Panc1 (cell line): ENCODE data around the gene TRAPPC10.
"Not testable (repeated sequence)": the region's sequence is repeated elsewhere in the genome, so short reads cannot be mapped to it uniquely, and the experiment has no call there.

Experiments used
- TF ChIP-seq, protein P1 (sequence below), 2 experiments: IDR thresholded peaks; 2 replicates each; pipeline ENCODE4 v1.6.1; 2011 to 2012; ENCODE audit warnings: low read depth in 2 of 2, control low read depth in 1 of 2, low read length in 1 of 2, mild to moderate bottlenecking in 1 of 2, moderate library complexity in 1 of 2; ENCODE audit not compliant: insufficient read depth in 1 of 2
- TF ChIP-seq, protein P2 (sequence below): fragments of 450-650 bp; IDR thresholded peaks from 2 replicates; pipeline ENCODE4 v1.5.1; 2017; ENCODE audit warnings: mild to moderate bottlenecking

DNA sequence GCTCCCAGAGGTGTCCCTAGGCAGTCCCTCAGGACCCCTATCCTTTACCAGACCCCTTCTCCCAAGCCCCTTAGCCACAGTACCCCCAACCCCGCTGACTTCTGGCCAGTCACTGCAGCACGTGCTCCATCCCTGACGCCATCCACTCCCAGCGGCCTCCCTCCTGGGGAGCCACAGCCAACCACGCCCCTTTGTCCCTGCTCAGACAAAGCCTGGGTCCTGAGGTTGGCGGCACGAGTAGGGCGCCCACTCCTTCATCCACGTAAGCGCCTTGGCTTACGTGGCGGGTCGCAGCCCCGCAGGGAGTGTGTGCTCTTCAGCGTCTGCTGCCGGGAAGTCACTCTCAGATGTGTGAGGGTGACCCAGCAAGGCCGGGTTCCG lies 128.4 kb downstream of the TRAPPC10 start:
- TF ChIP-seq, protein P1, sequence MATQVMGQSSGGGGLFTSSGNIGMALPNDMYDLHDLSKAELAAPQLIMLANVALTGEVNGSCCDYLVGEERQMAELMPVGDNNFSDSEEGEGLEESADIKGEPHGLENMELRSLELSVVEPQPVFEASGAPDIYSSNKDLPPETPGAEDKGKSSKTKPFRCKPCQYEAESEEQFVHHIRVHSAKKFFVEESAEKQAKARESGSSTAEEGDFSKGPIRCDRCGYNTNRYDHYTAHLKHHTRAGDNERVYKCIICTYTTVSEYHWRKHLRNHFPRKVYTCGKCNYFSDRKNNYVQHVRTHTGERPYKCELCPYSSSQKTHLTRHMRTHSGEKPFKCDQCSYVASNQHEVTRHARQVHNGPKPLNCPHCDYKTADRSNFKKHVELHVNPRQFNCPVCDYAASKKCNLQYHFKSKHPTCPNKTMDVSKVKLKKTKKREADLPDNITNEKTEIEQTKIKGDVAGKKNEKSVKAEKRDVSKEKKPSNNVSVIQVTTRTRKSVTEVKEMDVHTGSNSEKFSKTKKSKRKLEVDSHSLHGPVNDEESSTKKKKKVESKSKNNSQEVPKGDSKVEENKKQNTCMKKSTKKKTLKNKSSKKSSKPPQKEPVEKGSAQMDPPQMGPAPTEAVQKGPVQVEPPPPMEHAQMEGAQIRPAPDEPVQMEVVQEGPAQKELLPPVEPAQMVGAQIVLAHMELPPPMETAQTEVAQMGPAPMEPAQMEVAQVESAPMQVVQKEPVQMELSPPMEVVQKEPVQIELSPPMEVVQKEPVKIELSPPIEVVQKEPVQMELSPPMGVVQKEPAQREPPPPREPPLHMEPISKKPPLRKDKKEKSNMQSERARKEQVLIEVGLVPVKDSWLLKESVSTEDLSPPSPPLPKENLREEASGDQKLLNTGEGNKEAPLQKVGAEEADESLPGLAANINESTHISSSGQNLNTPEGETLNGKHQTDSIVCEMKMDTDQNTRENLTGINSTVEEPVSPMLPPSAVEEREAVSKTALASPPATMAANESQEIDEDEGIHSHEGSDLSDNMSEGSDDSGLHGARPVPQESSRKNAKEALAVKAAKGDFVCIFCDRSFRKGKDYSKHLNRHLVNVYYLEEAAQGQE (IDR thresholded peaks at IDR 0.05; ENCODE audit: insufficient read depth in 1 of 2, low read depth in 2 of 2, low read length in 1 of 2): not testable (repeated sequence)
- TF ChIP-seq, protein P2, sequence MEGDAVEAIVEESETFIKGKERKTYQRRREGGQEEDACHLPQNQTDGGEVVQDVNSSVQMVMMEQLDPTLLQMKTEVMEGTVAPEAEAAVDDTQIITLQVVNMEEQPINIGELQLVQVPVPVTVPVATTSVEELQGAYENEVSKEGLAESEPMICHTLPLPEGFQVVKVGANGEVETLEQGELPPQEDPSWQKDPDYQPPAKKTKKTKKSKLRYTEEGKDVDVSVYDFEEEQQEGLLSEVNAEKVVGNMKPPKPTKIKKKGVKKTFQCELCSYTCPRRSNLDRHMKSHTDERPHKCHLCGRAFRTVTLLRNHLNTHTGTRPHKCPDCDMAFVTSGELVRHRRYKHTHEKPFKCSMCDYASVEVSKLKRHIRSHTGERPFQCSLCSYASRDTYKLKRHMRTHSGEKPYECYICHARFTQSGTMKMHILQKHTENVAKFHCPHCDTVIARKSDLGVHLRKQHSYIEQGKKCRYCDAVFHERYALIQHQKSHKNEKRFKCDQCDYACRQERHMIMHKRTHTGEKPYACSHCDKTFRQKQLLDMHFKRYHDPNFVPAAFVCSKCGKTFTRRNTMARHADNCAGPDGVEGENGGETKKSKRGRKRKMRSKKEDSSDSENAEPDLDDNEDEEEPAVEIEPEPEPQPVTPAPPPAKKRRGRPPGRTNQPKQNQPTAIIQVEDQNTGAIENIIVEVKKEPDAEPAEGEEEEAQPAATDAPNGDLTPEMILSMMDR: not testable (repeated sequence)
